HepG2 (cell line): Measurements from ENCODE around the gene TOLLIP. TPM values are rescaled to one million over a fixed set of nuclear protein-coding genes. Genes with fewer than 3 reads are reported as not detected.

Experiments used
- GABPA ChIP-seq, 2 experiments: IDR thresholded peaks; 2 replicates each; pipeline ENCODE4 v1.6.1; 2011 to 2016; ENCODE audit warnings: low read depth in 2 of 2, low read length in 1 of 2, missing biosample characterization in 1 of 2, missing genetic modification characterization in 1 of 2
- HBP1 ChIP-seq: IDR thresholded peaks from 2 replicates; pipeline ENCODE4 v1.6.1; 2016; ENCODE audit warnings: low read depth, control low read depth
- HNRNPUL1 ChIP-seq: fragments of 200-400 bp; formaldehyde crosslinking; IDR thresholded peaks from 2 replicates; pipeline ENCODE4 v1.6.1; 2017; ENCODE audit warnings: low read depth, mild to moderate bottlenecking, low read length, moderate library complexity
- HOXA3 ChIP-seq: sonication (generic); formaldehyde crosslinking; IDR thresholded peaks from 2 replicates; pipeline ENCODE4 v1.5.0; 2020; ENCODE audit warnings: missing genetic modification reagents
- ISL2 ChIP-seq: sonication (generic); formaldehyde crosslinking; IDR thresholded peaks from 2 replicates; pipeline ENCODE4 v1.5.0; 2020; ENCODE audit warnings: missing genetic modification reagents
- KDM2A ChIP-seq: sonication (generic); formaldehyde crosslinking; IDR thresholded peaks from 2 replicates; pipeline ENCODE4 v1.4.0; 2020; ENCODE audit warnings: low read depth, missing genetic modification reagents, borderline replicate concordance
- KDM4B ChIP-seq: sonication (generic); formaldehyde crosslinking; IDR thresholded peaks from 2 replicates; pipeline ENCODE4 v1.4.0; 2020; ENCODE audit warnings: missing genetic modification reagents
- KLF6 ChIP-seq: IDR thresholded peaks from 2 replicates; pipeline ENCODE4 v1.8.0; 2016; ENCODE audit warnings: missing biosample characterization, missing genetic modification reagents
- MNT ChIP-seq: fragments of 450-650 bp; IDR thresholded peaks from 2 replicates; pipeline ENCODE4 v1.6.1; 2016
- MYPOP ChIP-seq: sonication (generic); formaldehyde crosslinking; IDR thresholded peaks from 2 replicates; pipeline ENCODE4 v1.8.1; 2023; ENCODE audit warnings: mild to moderate bottlenecking, moderate library complexity, missing genetic modification reagents
- PHF20 ChIP-seq: sonication (generic); formaldehyde crosslinking; IDR thresholded peaks from 2 replicates; pipeline ENCODE4 v1.5.0; 2020; ENCODE audit warnings: mild to moderate bottlenecking, missing genetic modification reagents
- PITX1 ChIP-seq: sonication (generic); formaldehyde crosslinking; IDR thresholded peaks from 2 replicates; pipeline ENCODE4 v1.5.1; 2020; ENCODE audit warnings: mild to moderate bottlenecking, missing genetic modification reagents
- TP53 ChIP-seq: sonication (generic); formaldehyde crosslinking; conservative IDR thresholded peaks from 2 replicates; pipeline ENCODE4 v1.4.0; 2020; ENCODE audit warnings: missing genetic modification reagents
- ZNF441 ChIP-seq: sonication (generic); formaldehyde crosslinking; IDR thresholded peaks from 2 replicates; pipeline ENCODE4 v1.7.0; 2021; ENCODE audit warnings: missing genetic modification reagents, borderline replicate concordance
- ZNF510 ChIP-seq: sonication (generic); formaldehyde crosslinking; IDR thresholded peaks from 2 replicates; pipeline ENCODE4 v1.4.0; 2020; ENCODE audit warnings: low read depth, mild to moderate bottlenecking, missing genetic modification reagents
- ZNF547 ChIP-seq: sonication (generic); formaldehyde crosslinking; IDR thresholded peaks from 2 replicates; pipeline ENCODE4 v1.5.1; 2020; ENCODE audit warnings: mild to moderate bottlenecking, missing genetic modification reagents
- ZNF784 ChIP-seq: sonication (generic); formaldehyde crosslinking; IDR thresholded peaks from 2 replicates; pipeline ENCODE4 v1.5.1; 2020; ENCODE audit warnings: missing genetic modification reagents, mild to moderate bottlenecking, borderline replicate concordance
- ZNF883 ChIP-seq: sonication (generic); formaldehyde crosslinking; IDR thresholded peaks from 2 replicates; pipeline ENCODE4 v1.5.1; 2020; ENCODE audit warnings: mild to moderate bottlenecking, missing genetic modification reagents; ENCODE audit errors: not compliant biosample characterization
- polyA plus RNA-seq, 8 experiments: library from polyadenylated mRNA; depleted of rRNA in 3 of 8; stranded (reverse) in 7 of 8; unstranded in 1 of 8; fragments of >200 nt; fragmentation: Illumina TruSeq in 4 of 8; extraction: Trizol in 4 of 8; gene quantifications; 2 replicates each; pipeline versions ENCODE4 v1.2.1 to v1.2.3, GENCODE V29; 2011 to 2016; ENCODE audit warnings: low read depth in 4 of 8, missing spikeins in 1 of 8, mixed read lengths in 1 of 8; ENCODE audit not compliant: insufficient read depth in 1 of 8
- total RNA-seq, 5 experiments: library from RNA; depleted of rRNA; stranded (reverse); fragments of >200 nt; fragmentation: Illumina TruSeq; extraction: Trizol; gene quantifications; 2 replicates each; pipeline ENCODE4 v1.2.3, GENCODE V29; 2016; ENCODE audit warnings: low read depth in 1 of 5

The TOLLIP gene
- total and polyA plus RNA-seq, 2 of the 13 experiments (the other 11 are each of a cell fraction or from before 2014, with no cell fraction given): 25.9 to 47.5 TPM

- 0 out of 2 replicates have a peak, but pooled peaks have one; percentile 10 for TF ChIP-seq MNT
- 0 out of 2 replicates have a peak, but pooled peaks have one; percentile 25 for TF ChIP-seq ZNF547 (CRISPR knock-in tag)
- peak; percentile 35; the same call in 1 of the 2 replicates for TF ChIP-seq PITX1 (CRISPR knock-in tag)
- peak; percentile 35; the same call in 1 of the 2 replicates for TF ChIP-seq ZNF441 (CRISPR knock-in tag)
- 0 out of 2 replicates have a peak, but pooled peaks have one; percentile 36 for TF ChIP-seq KDM4B (CRISPR knock-in tag)
- peak; percentile 69; the same call in 1 of the 2 replicates for TF ChIP-seq HNRNPUL1
- TF ChIP-seq KLF6 (CRISPR knock-in tag): peak; percentile 64; the same call in 1 of the 2 replicates
- no peak for TF ChIP-seq HBP1
- TF ChIP-seq GABPA (IDR thresholded peaks at IDR 0.05; ENCODE audit: low read depth, low read length): no peak
- peak; percentile 53; the same call in 1 of the 2 replicates for TF ChIP-seq GABPA (CRISPR knock-in tag; IDR thresholded peaks at IDR 0.05; ENCODE audit: low read depth)
- no peak for TF ChIP-seq ZNF510 (CRISPR knock-in tag)
- TF ChIP-seq ZNF883 (CRISPR knock-in tag): no peak
- peak; percentile 61 for TF ChIP-seq ISL2
- TF ChIP-seq HOXA3 (CRISPR knock-in tag): peak; percentile 48
- no peak for TF ChIP-seq ZNF784 (CRISPR knock-in tag)
- TF ChIP-seq KDM2A (CRISPR knock-in tag): peak; percentile 60; the same call in 1 of the 2 replicates
- no peak for TF ChIP-seq PHF20 (CRISPR knock-in tag)
- TF ChIP-seq MYPOP: 0 out of 2 replicates have a peak, but pooled peaks have one; percentile 21
- no peak for TF ChIP-seq TP53
These were observed 5.1 kb downstream of the TOLLIP start (continued) for GRCh38 chr11:1304380-1304779.
